ENCODE measurements around the gene LRRC74B.

LRRC74B gene

GRCh38 chr22:21045585-21046294 is at the start of gene LRRC74B:
Gene LRRC74B, plus strand, starts transcription at chr22:21045946. Its CDS starts 41 bp downstream, at chr22:21045987.
- TF ChIP-seq CTCF (IDR thresholded peaks at IDR 0.05; ENCODE audit: insufficient read depth, low read depth, low read length, missing control alignments) = no peak
- no peak within 1 kb of the TSS for H3K4me3 ChIP-seq (ENCODE audit: low read depth, low read length)
- peak; percentile 88 for DNase-seq (ENCODE audit: low read depth)

- TF ChIP-seq CTCF (IDR thresholded peaks at IDR 0.05; ENCODE audit: insufficient read depth, low read depth, low read length, missing control alignments) = no peak
- no peak for DNase-seq (ENCODE audit: low read depth)
- no peak overlapping the region for H3K4me3 ChIP-seq (ENCODE audit: low read depth, low read length)
Observed at GRCh38 chr22:20996031-20996410, 49.7 kb upstream of the LRRC74B start.

GRCh38 chr22:20996598-20997535 is 48.9 kb upstream of the LRRC74B start:
- TF ChIP-seq CTCF (IDR thresholded peaks at IDR 0.05; ENCODE audit: insufficient read depth, low read depth, low read length, missing control alignments) = no peak
- no peak for DNase-seq (ENCODE audit: low read depth)
- H3K4me3 ChIP-seq (ENCODE audit: low read depth, low read length) = no peak overlapping the region

GRCh38 chr22:20997536-20998257 is 48.0 kb upstream of the LRRC74B start:
- TF ChIP-seq CTCF (IDR thresholded peaks at IDR 0.05; ENCODE audit: insufficient read depth, low read depth, low read length, missing control alignments) = no peak
- no peak overlapping the region for H3K4me3 ChIP-seq (ENCODE audit: low read depth, low read length)
- no peak for DNase-seq (ENCODE audit: low read depth)

- no peak overlapping the region for H3K4me3 ChIP-seq (ENCODE audit: low read depth, low read length)
- TF ChIP-seq CTCF (IDR thresholded peaks at IDR 0.05; ENCODE audit: insufficient read depth, low read depth, low read length, missing control alignments) = no peak
- DNase-seq (ENCODE audit: low read depth) = no peak
Observed at GRCh38 chr22:20998411-20999336, 47.1 kb upstream of the LRRC74B start.
